GM10248 (cell line): ENCODE results near the gene PLA2G7.
"Not testable (repeated sequence)": the region's sequence is repeated elsewhere in the genome, so short reads cannot be mapped to it uniquely, and the experiment has no call there.

Source experiments
- CTCF ChIA-PET: fragments of 300-600 bp; sonication (Branson Sonifier 250); formaldehyde crosslinking; extraction: SDS; loops from one replicate; lab custom pipeline; 2021; ENCODE audit warnings: antibody characterized with exemption; lab: Yijun Ruan, JAX
- POLR2A ChIA-PET: fragments of 350-650 bp; sonication (Branson Sonifier 250); formaldehyde crosslinking; extraction: SDS; loops from one replicate; lab custom pipeline; 2020; ENCODE audit warnings: antibody characterized with exemption; lab: Yijun Ruan, JAX
- DNase-seq: peaks from one replicate; pipeline ENCODE4 v3.0.0; 2012; ENCODE audit errors: extremely low spot score
- CTCF ChIP-seq: IDR thresholded peaks from 2 replicates; pipeline ENCODE4 v1.5.1; 2012; ENCODE audit warnings: mild to moderate bottlenecking, low read depth; ENCODE audit errors: extremely low read depth, missing control alignments, control extremely low read depth

Gene PLA2G7

GRCh38 chr6:46734867-46735719 lies at the start of gene PLA2G7:
Gene PLA2G7, minus strand, starts transcription at chr6:46735375. Its CDS starts 12,484 bp downstream, at chr6:46722891.
- TF ChIP-seq CTCF: no peak
- no peak for DNase-seq
- ChIA-PET CTCF (no interaction called here), POLR2A (no interaction called here)

- no peak for TF ChIP-seq CTCF
- ChIA-PET POLR2A (no interaction called here), CTCF (no interaction called here)
- no peak for DNase-seq
Measured at GRCh38 chr6:46784535-46784934, 49.4 kb upstream of the PLA2G7 start.

GRCh38 chr6:46781478-46782378 lies 46.6 kb upstream of the PLA2G7 start:
- DNase-seq: peak; percentile 16
- CTCF ChIA-PET: no interaction called here
- peak; percentile 35 for TF ChIP-seq CTCF

GRCh38 chr6:46777476-46778346 lies 42.5 kb upstream of the PLA2G7 start:
- TF ChIP-seq CTCF: no peak

More at GRCh38 chr6:46781478-46782378, 46.6 kb upstream of the PLA2G7 start:
- POLR2A ChIA-PET: no interaction called here

GRCh38 chr6:46776070-46776712 lies 41.0 kb upstream of the PLA2G7 start:
- POLR2A ChIA-PET: no interaction called here
- no peak for DNase-seq
- no peak for TF ChIP-seq CTCF
- CTCF ChIA-PET: interaction anchor here (1.3 kb wide), 1 partner anchor 70 kb away, joined by 3 read pairs; no protein-coding TSS in a partner anchor

More at GRCh38 chr6:46777476-46778346, 42.5 kb upstream of the PLA2G7 start:
- DNase-seq: no peak
- POLR2A ChIA-PET: no interaction called here
- CTCF ChIA-PET: interaction anchor here (0.7 to 1.2 kb wide), 3 partner anchors 9 to 409 kb away, joined by 3 to 5 read pairs (median 3); no protein-coding TSS in a partner anchor

- CTCF ChIA-PET, POLR2A ChIA-PET, DNase-seq: not testable (repeated sequence)
Measured at GRCh38 chr6:46774736-46775135, 39.6 kb upstream of the PLA2G7 start.
